SK-N-SH (cell line): ENCODE measurements around the gene ART5. TPM values are rescaled to one million over a fixed set of nuclear protein-coding genes. Genes with fewer than 3 reads are reported as not detected.

Source experiments
- CTCF ChIA-PET: fragments of 300-600, 350-600 bp; formaldehyde crosslinking; extraction: SDS; loops from one replicate; lab custom pipeline; 2021; lab: Yijun Ruan, JAX
- POLR2A ChIA-PET: fragments of 350-600 bp; sonication (Branson Sonifier 250); formaldehyde crosslinking; extraction: SDS; loops from one replicate; lab custom pipeline; 2020; ENCODE audit warnings: antibody characterized with exemption, inconsistent platforms; lab: Yijun Ruan, JAX
- DNase-seq: peaks from one replicate; pipeline ENCODE4 v3.0.0; 2012
- H2AFZ ChIP-seq: fragments of 200-600 bp; sonication (generic); 2 replicates; pipeline ENCODE4 v1.8.1; 2016; ENCODE audit warnings: antibody characterized with exemption, mild to moderate bottlenecking, low read depth
- H3F3A ChIP-seq: fragments of 200-600 bp; sonication (generic); replicated peaks from 2 replicates; pipeline ENCODE3; 2016; ENCODE audit warnings: antibody characterized with exemption, mild to moderate bottlenecking; ENCODE audit not compliant: insufficient read depth
- H3K27ac ChIP-seq, 2 experiments: fragments of 200-500 bp in 1 of 2; fragments of 200-600 bp in 1 of 2; sonication (Bioruptor generic) in 1 of 2; sonication (generic), shearing (Covaris generic) in 1 of 2; 2 replicates each; pipeline versions ENCODE4 v1.5.1 to v1.6.1; 2014 to 2016; ENCODE audit warnings: low read depth in 2 of 2, inconsistent platforms in 1 of 2, low read length in 1 of 2, mild to moderate bottlenecking in 1 of 2, mixed read lengths in 1 of 2
- H3K27me3 ChIP-seq: fragments of 200-600 bp; sonication (generic), shearing (Covaris generic); 2 replicates; pipeline ENCODE4 v1.6.1; 2016; ENCODE audit warnings: mixed run types; ENCODE audit not compliant: insufficient read depth
- H3K36me3 ChIP-seq, 2 experiments: fragments of 200-500 bp in 1 of 2; fragments of 200-600 bp in 1 of 2; sonication (Bioruptor generic) in 1 of 2; sonication (generic) in 1 of 2; replicated peaks in 1 of 2; 2 replicates each; pipeline versions ENCODE3 to v1.5.1; 2014 to 2016; ENCODE audit warnings: low read length in 1 of 2, mild to moderate bottlenecking in 1 of 2; ENCODE audit not compliant: insufficient read depth in 2 of 2, control insufficient read depth in 1 of 2
- H3K4me1 ChIP-seq, 2 experiments: fragments of 200-500 bp in 1 of 2; fragments of 200-600 bp in 1 of 2; sonication (Bioruptor generic) in 1 of 2; sonication (generic), shearing (Covaris generic) in 1 of 2; 2 replicates each; pipeline versions ENCODE4 v1.5.1 to v1.6.1; 2014 to 2016; ENCODE audit warnings: low read depth in 1 of 2, low read length in 1 of 2, mixed run types in 1 of 2; ENCODE audit not compliant: insufficient read depth in 2 of 2, control insufficient read depth in 1 of 2
- H3K4me2 ChIP-seq: fragments of 200-600 bp; sonication (generic), shearing (Covaris generic); 2 replicates; pipeline ENCODE4 v1.6.1; 2017; ENCODE audit warnings: mixed run types
- H3K4me3 ChIP-seq, 2 experiments: fragments of 200-500 bp in 1 of 2; fragments of 200-600 bp in 1 of 2; sonication (Bioruptor generic) in 1 of 2; sonication (generic), shearing (Covaris generic) in 1 of 2; 2 replicates each; pipeline versions ENCODE4 v1.5.1 to v1.8.1; 2014 to 2016; ENCODE audit warnings: low read depth in 2 of 2, inconsistent platforms in 1 of 2, low read length in 1 of 2, mild to moderate bottlenecking in 1 of 2, mixed read lengths in 1 of 2, moderate library complexity in 1 of 2
- H3K79me2 ChIP-seq: fragments of 200-600 bp; sonication (generic); 2 replicates; pipeline ENCODE4 v1.8.1; 2017; ENCODE audit warnings: mild to moderate bottlenecking; ENCODE audit not compliant: insufficient read depth
- H3K9ac ChIP-seq: fragments of 200-600 bp; sonication (generic); 2 replicates; pipeline ENCODE4 v1.6.1; 2017; ENCODE audit warnings: mixed run types
- H3K9me2 ChIP-seq: fragments of 200-600 bp; sonication (generic); 2 replicates; pipeline ENCODE4 v1.6.1; 2017; ENCODE audit warnings: mixed run types
- H3K9me3 ChIP-seq: fragments of 200-600 bp; sonication (generic); 2 replicates; pipeline ENCODE4 v1.6.1; 2017; ENCODE audit warnings: mixed run types, mild to moderate bottlenecking, moderate library complexity
- H4K20me1 ChIP-seq: fragments of 200-600 bp; sonication (generic); 2 replicates; pipeline ENCODE4 v1.6.1; 2017; ENCODE audit warnings: mild to moderate bottlenecking, mixed run types; ENCODE audit not compliant: insufficient read depth
- CHD2 ChIP-seq: fragments of 150-350 bp; IDR thresholded peaks from 2 replicates; pipeline ENCODE4 v1.6.1; 2018; ENCODE audit warnings: low read length; ENCODE audit not compliant: partially characterized antibody
- ELF1 ChIP-seq: IDR thresholded peaks from 2 replicates; pipeline ENCODE4 v1.4.0; 2012
- FOSL2 ChIP-seq: IDR thresholded peaks from 2 replicates; pipeline ENCODE4 v1.4.0; 2012; ENCODE audit warnings: low read depth, mild to moderate bottlenecking, moderate library complexity, borderline replicate concordance
- FOXJ3 ChIP-seq: sonication (generic); formaldehyde crosslinking; IDR thresholded peaks from 2 replicates; pipeline ENCODE4 v1.5.1; 2020; ENCODE audit warnings: mild to moderate bottlenecking, missing genetic modification reagents
- FOXM1 ChIP-seq: IDR thresholded peaks from 2 replicates; pipeline ENCODE4 v1.4.0; 2012; ENCODE audit warnings: low read depth, mild to moderate bottlenecking
- MEF2A ChIP-seq: IDR thresholded peaks from 2 replicates; pipeline ENCODE4 v1.4.0; 2012; ENCODE audit warnings: low read depth, borderline replicate concordance
- NRF1 ChIP-seq: IDR thresholded peaks from 2 replicates; pipeline ENCODE4 v1.6.1; 2012; ENCODE audit warnings: low read depth, mild to moderate bottlenecking, low read length
- RCOR1 ChIP-seq: fragments of 150-350 bp; IDR thresholded peaks from 2 replicates; pipeline ENCODE4 v1.6.1; 2017; ENCODE audit warnings: antibody characterized with exemption, low read length
- TEAD4 ChIP-seq: IDR thresholded peaks from 2 replicates; pipeline ENCODE4 v1.4.0; 2012; ENCODE audit warnings: mild to moderate bottlenecking, borderline replicate concordance; ENCODE audit not compliant: insufficient read depth
- WGBS: methylation state at CpG from one replicate; pipeline ENCODE4 v1.1.6; 2017; ENCODE audit warnings: low lambda C conversion rate; 5-methylcytosine and 5-hydroxymethylcytosine counted together
- polyA plus RNA-seq, 3 experiments: library from polyadenylated mRNA; depleted of rRNA; stranded (reverse); fragments of >200 nt; gene quantifications; 2 replicates each; pipeline ENCODE4 v1.2.3, GENCODE V29; 2012
- TF ChIP-seq, protein P1 (sequence below): fragments of 200-600 bp; sonication (generic); IDR thresholded peaks from 2 replicates; pipeline ENCODE4 v1.6.1; 2017; ENCODE audit warnings: antibody characterized with exemption, mild to moderate bottlenecking, moderate library complexity
- TF ChIP-seq, protein P2 (sequence below): fragments of 150-350 bp; IDR thresholded peaks from 2 replicates; pipeline ENCODE4 v1.6.1; 2016; ENCODE audit warnings: mild to moderate bottlenecking, low read depth, low read length
- TF ChIP-seq, protein P3 (sequence below): IDR thresholded peaks from 2 replicates; pipeline ENCODE4 v1.4.0; 2012; ENCODE audit warnings: low read depth, borderline replicate concordance
- TF ChIP-seq, protein P4 (sequence below): IDR thresholded peaks from 2 replicates; pipeline ENCODE4; 2012

The ART5 gene
- polyA plus RNA-seq, 1 of the 3 experiments (the other 2 are of a cell fraction), result 0.59 TPM

DNA sequence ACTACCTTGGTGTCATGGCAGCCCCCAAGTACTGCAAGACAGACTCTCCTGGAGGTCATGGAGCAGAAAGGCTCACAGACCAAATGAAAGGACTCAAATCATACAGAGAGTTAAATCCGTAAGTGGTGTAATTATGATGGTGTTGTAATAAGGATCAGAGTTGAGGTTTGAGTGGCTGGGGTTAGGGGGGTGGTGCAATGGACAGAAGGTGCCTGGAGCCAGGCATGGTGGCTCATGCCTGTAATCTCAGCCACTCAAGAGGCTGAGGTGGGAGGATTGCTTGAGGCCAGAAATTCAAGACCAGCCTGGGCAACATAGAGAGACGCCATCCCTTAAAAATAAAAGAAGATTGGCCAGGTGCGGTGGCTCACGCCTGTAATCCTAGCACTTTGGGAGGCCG is 18.7 kb downstream of the ART5 start (continued):
- TF ChIP-seq, protein P1, sequence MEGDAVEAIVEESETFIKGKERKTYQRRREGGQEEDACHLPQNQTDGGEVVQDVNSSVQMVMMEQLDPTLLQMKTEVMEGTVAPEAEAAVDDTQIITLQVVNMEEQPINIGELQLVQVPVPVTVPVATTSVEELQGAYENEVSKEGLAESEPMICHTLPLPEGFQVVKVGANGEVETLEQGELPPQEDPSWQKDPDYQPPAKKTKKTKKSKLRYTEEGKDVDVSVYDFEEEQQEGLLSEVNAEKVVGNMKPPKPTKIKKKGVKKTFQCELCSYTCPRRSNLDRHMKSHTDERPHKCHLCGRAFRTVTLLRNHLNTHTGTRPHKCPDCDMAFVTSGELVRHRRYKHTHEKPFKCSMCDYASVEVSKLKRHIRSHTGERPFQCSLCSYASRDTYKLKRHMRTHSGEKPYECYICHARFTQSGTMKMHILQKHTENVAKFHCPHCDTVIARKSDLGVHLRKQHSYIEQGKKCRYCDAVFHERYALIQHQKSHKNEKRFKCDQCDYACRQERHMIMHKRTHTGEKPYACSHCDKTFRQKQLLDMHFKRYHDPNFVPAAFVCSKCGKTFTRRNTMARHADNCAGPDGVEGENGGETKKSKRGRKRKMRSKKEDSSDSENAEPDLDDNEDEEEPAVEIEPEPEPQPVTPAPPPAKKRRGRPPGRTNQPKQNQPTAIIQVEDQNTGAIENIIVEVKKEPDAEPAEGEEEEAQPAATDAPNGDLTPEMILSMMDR, result no peak
- TF ChIP-seq MEF2A (no peak), TEAD4 (no peak)
- TF ChIP-seq, protein P2, sequence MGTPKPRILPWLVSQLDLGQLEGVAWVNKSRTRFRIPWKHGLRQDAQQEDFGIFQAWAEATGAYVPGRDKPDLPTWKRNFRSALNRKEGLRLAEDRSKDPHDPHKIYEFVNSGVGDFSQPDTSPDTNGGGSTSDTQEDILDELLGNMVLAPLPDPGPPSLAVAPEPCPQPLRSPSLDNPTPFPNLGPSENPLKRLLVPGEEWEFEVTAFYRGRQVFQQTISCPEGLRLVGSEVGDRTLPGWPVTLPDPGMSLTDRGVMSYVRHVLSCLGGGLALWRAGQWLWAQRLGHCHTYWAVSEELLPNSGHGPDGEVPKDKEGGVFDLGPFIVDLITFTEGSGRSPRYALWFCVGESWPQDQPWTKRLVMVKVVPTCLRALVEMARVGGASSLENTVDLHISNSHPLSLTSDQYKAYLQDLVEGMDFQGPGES, result no peak

DNA sequence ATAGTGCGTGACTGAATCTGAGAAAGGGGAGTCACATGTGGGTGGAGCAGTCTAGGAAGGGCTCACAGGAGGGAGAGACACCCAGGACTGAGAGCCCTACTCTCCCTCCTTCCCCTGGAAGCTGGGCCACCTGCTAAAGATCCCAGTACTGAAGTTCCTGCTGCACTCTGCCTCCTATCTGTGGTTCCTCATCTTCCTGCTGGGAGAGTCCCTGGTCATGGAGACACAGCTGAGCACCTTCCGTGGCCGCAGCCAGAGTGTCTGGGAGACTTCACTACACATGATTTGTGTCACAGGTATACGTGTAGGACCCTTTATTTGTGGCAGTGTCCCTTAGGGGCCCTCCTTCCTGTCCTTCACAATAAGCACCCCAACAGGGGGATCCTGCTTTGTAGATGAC is 19.3 kb downstream of the ART5 start:
- H3F3A ChIP-seq, result no peaks in the 10 kb centered on the region
- no peak overlapping the region for H3K4me3 ChIP-seq
- CTCF ChIA-PET, result no interaction called here
- H3K9me2 ChIP-seq, result no peaks in the 10 kb centered on the region
- H3K36me3 ChIP-seq, result no peaks in the 10 kb centered on the region
- no peaks in the 10 kb centered on the region for H3K79me2 ChIP-seq
- no peak for DNase-seq
- H3K4me1 ChIP-seq, result no peaks in the 10 kb centered on the region
- WGBS, result 53% methylated on average over 4 of the region's 4 CpGs
- H4K20me1 ChIP-seq, result no peaks in the 10 kb centered on the region
- no peak overlapping the region for H2AFZ ChIP-seq
- no peak overlapping the region for H3K9ac ChIP-seq
- POLR2A ChIA-PET, result no interaction called here
- H3K9me3 ChIP-seq, result no peaks in the 10 kb centered on the region
- no peaks in the 10 kb centered on the region; the same call in 1 of the 2 replicates for H3K27me3 ChIP-seq
- TF ChIP-seq, protein P3, sequence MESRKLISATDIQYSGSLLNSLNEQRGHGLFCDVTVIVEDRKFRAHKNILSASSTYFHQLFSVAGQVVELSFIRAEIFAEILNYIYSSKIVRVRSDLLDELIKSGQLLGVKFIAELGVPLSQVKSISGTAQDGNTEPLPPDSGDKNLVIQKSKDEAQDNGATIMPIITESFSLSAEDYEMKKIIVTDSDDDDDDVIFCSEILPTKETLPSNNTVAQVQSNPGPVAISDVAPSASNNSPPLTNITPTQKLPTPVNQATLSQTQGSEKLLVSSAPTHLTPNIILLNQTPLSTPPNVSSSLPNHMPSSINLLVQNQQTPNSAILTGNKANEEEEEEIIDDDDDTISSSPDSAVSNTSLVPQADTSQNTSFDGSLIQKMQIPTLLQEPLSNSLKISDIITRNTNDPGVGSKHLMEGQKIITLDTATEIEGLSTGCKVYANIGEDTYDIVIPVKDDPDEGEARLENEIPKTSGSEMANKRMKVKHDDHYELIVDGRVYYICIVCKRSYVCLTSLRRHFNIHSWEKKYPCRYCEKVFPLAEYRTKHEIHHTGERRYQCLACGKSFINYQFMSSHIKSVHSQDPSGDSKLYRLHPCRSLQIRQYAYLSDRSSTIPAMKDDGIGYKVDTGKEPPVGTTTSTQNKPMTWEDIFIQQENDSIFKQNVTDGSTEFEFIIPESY, result no peak
- no peak for TF ChIP-seq RCOR1
- TF ChIP-seq FOXM1, result no peak
- TF ChIP-seq ELF1, result no peak
- TF ChIP-seq FOSL2, result no peak
- TF ChIP-seq, protein P4, sequence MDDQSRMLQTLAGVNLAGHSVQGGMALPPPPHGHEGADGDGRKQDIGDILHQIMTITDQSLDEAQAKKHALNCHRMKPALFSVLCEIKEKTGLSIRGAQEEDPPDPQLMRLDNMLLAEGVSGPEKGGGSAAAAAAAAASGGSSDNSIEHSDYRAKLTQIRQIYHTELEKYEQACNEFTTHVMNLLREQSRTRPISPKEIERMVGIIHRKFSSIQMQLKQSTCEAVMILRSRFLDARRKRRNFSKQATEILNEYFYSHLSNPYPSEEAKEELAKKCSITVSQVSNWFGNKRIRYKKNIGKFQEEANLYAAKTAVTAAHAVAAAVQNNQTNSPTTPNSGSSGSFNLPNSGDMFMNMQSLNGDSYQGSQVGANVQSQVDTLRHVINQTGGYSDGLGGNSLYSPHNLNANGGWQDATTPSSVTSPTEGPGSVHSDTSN, result no peak
- TF ChIP-seq CHD2, result no peak
- no peak for TF ChIP-seq FOXJ3
- TF ChIP-seq NRF1, result no peak
- H3K4me2 ChIP-seq, result no peak overlapping the region
- no peak overlapping the region for H3K27ac ChIP-seq
